HG03439 (cell line): ENCODE results near the gene PRMT5.
A peak's percentile ranks its signal among the peaks of the same experiment; 100 is the strongest.

Source experiments
- ATAC-seq: cut with Tn5 transposase; IDR thresholded peaks from one replicate; pipeline ENCODE4 v1.9.1; 2021; ENCODE audit warnings: mild to moderate bottlenecking, moderate library complexity; ENCODE audit not compliant: unreplicated experiment

PRMT5 gene

GRCh38 chr14:22898302-22899090 lies 30.7 kb downstream of the PRMT5 start:
- no peak for ATAC-seq

GRCh38 chr14:22897357-22897756 lies 31.8 kb downstream of the PRMT5 start:
- no peak for ATAC-seq

- no peak for ATAC-seq
Measured at GRCh38 chr14:22896760-22897159, 32.4 kb downstream of the PRMT5 start.

GRCh38 chr14:22896356-22896755 lies 32.8 kb downstream of the PRMT5 start:
- no peak for ATAC-seq

- no peak for ATAC-seq
Measured at GRCh38 chr14:22895402-22895801, 33.8 kb downstream of the PRMT5 start.

- no peak for ATAC-seq
Measured at GRCh38 chr14:22893706-22894105, 35.5 kb downstream of the PRMT5 start.

GRCh38 chr14:22892488-22892887 lies 36.7 kb downstream of the PRMT5 start:
- no peak for ATAC-seq

GRCh38 chr14:22890416-22890815 lies 38.8 kb downstream of the PRMT5 start:
- ATAC-seq: no peak

- ATAC-seq: no peak
Measured at GRCh38 chr14:22888662-22889061, 40.5 kb downstream of the PRMT5 start.

- peak; percentile 39 for ATAC-seq
Measured at GRCh38 chr14:22887990-22888378, 41.2 kb downstream of the PRMT5 start.

- peak; percentile 40 for ATAC-seq
Measured at GRCh38 chr14:22887260-22887989, 41.8 kb downstream of the PRMT5 start.

- peak; percentile 58 for ATAC-seq
Measured at GRCh38 chr14:22886500-22887259, 42.5 kb downstream of the PRMT5 start.

- ATAC-seq: no peak
Measured at GRCh38 chr14:22885975-22886374, 43.2 kb downstream of the PRMT5 start.

GRCh38 chr14:22884738-22885523 lies 44.2 kb downstream of the PRMT5 start:
- ATAC-seq: no peak

- ATAC-seq: no peak
Measured at GRCh38 chr14:22884076-22884737, 45.0 kb downstream of the PRMT5 start.

GRCh38 chr14:22883173-22883976 lies 45.8 kb downstream of the PRMT5 start, which contains the start of gene REM2:
Gene REM2 (plus strand): TSS chr14:22883222. CDS start chr14:22883288, 66 bp downstream.
- no peak for ATAC-seq

GRCh38 chr14:22882529-22883172 lies 46.5 kb downstream of the PRMT5 start:
- no peak for ATAC-seq

- no peak for ATAC-seq
Measured at GRCh38 chr14:22882064-22882463, 47.1 kb downstream of the PRMT5 start.
